Stimulated activated CD4-positive, alpha-beta T cell treated with anti-CD3 and anti-CD28 coated beads, TNF-alpha, amount 100 ng/mL, for 1 hour (primary cell): ENCODE results near the gene ZNF778.
"Not testable (repeated sequence)": the region's sequence is repeated elsewhere in the genome, so short reads cannot be mapped to it uniquely, and the experiment has no call there.

Experiments
- DNase-seq, 3 donors: peaks; one replicate each; pipeline ENCODE4 v3.0.0-alpha.2; 2020; ENCODE audit warnings: low read depth in 3 of 3, low spot score in 1 of 3

Gene ZNF778

GRCh38 chr16:89248196-89248982 is 30.9 kb downstream of the ZNF778 start:
- DNase-seq, result no peak

DNA sequence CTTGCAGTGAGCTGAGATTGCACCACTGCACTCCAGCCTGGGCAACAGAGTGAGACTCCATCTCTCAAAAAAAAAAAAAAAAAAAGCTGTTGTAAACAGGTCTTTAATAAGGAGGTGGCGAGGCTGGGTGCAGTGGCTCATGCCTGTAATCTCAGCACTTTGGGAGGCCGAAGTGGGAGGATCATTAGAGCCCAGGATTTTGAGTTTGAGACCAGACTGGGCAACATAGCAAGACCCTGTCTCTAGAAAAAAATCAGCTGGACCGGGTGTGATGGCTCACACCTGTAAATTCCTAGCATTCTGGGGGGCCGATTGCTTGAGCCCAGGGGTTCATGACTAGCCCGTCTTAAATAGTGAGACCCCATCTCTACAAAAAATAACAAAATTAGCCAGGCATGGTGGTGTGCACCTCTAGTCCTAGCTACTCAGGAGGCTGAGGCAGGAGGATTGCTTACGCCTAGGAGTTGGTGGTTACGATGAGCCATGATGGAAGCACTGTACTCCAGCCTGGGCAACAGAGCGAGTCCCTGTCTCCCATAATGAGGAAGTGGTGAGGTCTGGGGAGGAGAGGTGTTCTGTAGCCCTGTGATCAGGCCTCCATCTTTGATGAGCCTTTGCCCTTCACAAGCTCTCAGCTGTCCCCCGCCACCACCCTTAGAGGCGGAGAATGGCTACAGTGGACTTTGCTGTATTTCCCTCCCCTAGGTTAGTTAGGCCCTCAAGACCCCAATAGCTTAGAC is 36.2 kb downstream of the ZNF778 start:
- DNase-seq, result no peak

DNA sequence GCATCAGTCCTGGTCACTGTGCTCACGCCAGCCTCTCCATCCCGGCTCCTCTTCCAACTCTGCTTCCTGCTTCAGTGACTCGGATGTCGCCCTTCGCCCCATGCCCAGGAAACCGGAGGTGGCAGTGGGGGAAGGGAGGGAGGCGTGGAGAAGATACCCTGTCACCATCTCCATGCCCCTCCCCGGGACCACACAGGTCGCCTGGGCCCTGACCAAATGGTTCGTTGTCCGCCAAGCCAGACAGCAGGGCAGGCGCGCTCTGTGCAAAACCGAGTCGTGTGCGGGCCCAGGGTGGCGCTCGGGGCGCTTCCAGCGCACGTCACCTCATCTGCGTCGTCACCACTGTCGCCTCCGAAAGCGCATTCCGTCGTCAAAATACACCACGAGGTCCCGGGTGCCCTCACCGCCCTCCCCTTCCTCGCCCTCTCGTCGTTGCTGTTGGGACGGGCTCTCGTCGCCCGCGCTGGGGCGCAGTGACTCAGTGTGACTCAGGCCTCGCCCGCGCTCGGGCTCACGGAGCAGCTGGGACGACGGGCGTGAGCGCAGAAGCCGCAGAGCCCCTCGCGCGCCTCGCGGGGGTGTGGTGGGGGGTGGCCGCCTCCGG is 39.2 kb downstream of the ZNF778 start:
- peak; percentile 18 to 72 (median 59) for DNase-seq

DNA sequence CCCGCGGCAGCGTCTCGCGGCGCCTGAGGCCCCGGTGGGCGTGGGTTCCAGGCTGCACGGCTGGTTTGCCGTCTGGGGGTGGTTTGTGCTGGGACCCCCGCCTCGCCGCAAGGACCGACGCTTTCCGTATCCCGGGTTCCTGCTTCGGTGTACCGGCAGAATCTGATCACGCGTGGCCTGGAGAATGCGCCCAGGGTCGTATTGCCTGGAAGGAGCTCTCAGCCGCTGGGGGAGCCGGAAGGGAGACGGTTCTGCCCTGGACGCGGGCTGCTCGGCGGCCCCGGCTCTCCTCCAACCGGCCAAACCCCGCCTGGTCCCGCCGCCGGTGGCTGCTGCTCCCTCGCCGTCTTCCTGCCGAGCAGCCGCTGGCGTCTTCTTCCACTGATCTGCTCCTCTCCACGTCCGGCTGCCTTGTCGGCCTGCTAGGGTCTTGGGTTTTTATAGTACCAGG is 39.8 kb downstream of the ZNF778 start:
- no peak for DNase-seq

- no peak for DNase-seq
Measured at GRCh38 chr16:89257757-89258465, 40.4 kb downstream of the ZNF778 start.

GRCh38 chr16:89259901-89260300 is 42.4 kb downstream of the ZNF778 start:
- DNase-seq, result not testable (repeated sequence)

DNA sequence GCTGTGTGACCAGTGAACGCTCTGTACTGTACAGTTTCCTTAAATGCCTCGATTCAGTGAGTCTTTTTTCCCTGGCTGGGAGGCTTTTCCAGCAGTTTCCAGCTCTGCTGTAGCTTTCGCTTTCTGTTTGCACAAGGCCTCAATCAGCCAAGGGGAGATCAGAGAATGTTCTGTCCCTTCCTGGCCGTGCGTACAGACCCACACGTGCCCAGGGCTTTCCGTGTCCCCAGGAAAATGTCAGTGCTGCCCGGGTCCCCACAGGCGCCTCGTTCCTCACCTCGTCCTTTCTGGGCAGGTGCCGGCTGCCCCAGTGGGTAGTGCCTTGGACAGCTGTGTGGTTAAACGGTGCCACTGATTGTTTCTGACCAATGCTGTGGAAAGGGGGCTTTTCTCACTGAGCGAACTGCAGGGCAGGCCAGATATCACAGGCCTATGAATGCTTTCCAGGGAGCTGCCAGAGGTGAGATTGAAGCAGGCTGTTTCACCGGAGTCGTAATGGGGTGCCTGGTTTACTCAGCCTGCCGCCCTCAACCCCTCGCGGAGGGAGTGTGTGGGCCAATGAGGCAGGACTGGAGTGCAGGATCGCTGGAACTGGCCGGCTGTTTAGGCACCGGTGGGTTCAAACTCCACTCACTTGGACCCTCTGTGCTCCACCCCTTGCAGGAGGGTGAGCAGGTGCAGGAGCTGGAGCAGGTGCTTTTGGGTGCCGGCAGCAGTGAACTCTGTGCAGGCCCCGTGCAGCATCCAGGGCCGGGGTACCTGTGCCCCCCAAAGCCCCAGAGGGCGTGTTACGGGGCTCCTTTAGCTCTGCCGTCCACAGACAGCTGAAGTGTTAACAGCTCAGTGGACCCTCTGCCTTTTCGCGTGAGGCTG is 44.4 kb downstream of the ZNF778 start:
- DNase-seq, result no peak

DNA sequence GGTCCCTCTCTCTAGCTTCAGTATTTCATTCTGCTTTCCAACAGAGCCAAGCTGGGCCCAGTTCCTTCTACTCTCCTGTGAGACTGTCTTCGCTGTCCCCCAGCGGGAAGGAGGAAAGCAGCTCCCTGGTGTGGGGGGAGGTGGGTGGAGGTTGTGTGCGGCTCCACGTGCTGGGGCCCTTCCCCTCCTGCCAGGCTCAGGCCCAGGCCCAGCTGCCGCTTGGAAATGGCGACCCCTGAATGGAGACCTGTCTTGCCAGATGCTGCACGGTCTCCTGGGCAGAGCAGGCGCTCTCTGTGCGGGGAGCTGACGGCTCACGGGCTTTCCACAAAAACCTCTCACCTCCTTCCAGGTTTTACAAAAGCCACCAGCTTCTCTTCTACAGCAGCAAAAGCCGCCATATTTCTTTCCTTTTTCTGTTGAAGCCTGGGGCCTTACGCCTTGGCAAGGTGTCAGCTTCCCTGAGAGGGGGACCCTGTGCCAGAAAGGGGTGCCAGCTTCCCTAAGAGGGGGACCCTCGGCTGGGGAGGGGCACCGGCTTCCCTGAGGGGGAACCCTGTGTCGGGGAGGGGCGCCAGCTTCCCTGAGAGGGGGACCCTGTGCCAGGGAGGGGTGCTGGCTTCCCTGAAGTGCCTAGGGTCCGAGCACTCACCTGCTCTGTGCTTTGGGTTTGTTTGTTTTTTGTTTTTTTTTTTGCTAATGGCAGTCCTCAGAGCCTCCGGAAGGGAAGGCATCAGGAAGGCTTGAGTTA is 47.5 kb downstream of the ZNF778 start:
- DNase-seq, result no peak

- no peak for DNase-seq
Measured at GRCh38 chr16:89265647-89266046, 48.1 kb downstream of the ZNF778 start.

DNA sequence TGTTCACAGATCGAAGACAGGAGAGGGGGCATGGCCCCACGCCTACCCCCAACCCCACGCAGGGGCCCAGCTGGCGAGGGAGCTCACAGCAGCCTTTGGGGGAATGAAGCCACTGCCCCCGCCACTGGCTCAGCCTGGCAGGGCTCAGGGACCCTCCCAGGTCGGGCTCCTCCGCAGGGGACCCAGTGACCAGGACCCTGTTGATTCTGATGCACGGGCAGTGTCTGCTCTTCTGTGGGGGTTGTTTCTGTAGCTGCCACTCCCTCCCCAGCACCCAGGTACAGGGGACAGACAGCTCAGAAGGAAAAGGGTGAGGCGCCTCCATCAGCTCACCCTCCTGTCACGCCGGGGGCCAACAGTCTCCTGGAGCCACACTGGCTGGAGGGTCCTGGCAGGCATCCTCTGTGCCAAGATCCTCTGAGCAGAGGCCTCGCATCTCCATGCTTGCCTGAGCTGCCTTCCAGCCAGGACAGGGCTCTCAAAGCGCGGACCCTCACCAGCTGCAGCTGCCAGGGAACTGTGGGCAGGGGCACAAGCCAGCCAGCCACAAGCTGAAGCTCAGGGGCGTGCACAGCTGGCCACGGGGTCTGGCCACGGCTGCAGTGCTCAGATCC is 49.1 kb downstream of the ZNF778 start:
- no peak for DNase-seq

DNA sequence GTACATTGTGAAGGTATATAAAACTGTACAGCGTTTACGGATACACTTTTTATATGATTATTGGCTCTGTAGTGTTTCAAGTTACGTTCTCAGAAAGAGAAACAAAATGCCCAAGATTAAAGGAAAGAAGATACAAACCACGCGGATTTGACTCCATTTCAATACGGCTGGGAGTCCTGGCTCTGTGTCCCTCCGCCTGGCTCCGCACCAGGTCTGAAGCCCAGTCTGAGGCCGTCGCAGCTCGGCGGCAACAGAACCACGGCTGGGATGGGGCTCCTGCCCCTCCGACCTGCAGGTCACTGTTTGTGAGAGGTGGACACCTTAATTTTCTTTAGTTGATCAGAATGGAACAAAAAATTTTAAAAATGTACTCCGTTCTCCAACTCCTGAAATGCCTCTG is 50.2 kb downstream of the ZNF778 start:
- DNase-seq, result not testable (repeated sequence)

DNA sequence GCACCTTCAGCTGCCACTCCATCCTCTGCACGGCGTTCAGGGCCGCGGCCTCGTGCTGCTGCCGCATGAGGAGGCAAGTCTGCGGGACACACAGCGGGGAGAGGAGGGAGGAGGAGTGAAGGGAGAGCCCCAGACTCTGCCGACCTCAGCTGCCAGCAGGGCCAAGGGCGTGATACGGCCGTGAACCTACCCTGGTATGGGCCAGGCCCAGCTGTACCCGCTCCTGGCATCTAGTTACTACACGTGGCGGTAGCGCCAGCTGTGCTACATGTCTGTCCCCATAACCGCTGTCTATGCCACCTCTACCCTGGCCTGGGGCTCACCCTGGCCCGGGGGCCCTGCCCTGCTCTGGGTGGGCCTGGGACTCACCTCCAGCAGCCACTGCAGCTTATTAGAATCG is 51.1 kb downstream of the ZNF778 start:
- DNase-seq, result no peak

- DNase-seq, result no peak
Measured at GRCh38 chr16:89268987-89269735, 51.7 kb downstream of the ZNF778 start.

DNA sequence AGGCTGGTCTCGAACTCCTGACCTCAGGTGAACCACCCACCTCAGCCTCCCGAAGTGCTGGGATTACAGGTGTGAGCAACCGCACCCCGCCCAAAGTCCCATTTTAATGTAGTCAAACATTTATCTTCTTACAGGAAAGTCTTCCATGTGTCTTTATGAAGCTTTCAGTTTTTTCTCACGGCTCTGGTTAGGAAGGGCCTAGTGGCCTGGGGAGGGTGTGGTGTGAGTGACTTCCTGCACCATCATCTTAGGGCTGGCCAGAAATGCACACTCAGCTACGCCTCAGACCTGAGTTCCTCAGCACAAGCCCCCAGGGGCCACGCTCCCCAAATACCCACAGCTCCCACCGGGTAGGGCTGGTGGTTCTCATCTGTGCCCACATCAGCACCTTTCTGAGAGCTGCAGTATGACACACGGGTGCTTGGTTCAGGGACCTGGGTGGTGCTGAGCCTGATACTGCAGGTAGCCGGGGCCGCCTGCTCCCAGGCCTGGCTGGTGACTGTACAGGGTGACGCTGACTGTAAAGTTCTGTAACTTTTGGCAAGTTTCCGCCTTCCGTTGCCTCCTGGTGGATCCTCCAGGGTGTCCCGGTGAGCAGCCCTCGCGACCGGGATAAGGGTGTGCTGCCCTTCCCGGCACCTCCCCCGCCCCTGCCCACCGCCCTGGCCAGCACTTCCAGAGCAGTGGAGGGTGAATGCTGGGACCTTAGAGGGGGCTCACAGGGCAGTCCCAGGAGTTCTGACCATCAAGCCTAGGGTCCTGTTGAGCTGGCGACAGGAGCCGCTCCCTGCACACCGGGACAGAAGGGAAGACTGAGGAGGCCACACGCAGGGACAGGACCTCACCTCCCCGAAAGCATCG is 52.5 kb downstream of the ZNF778 start:
- no peak for DNase-seq

DNA sequence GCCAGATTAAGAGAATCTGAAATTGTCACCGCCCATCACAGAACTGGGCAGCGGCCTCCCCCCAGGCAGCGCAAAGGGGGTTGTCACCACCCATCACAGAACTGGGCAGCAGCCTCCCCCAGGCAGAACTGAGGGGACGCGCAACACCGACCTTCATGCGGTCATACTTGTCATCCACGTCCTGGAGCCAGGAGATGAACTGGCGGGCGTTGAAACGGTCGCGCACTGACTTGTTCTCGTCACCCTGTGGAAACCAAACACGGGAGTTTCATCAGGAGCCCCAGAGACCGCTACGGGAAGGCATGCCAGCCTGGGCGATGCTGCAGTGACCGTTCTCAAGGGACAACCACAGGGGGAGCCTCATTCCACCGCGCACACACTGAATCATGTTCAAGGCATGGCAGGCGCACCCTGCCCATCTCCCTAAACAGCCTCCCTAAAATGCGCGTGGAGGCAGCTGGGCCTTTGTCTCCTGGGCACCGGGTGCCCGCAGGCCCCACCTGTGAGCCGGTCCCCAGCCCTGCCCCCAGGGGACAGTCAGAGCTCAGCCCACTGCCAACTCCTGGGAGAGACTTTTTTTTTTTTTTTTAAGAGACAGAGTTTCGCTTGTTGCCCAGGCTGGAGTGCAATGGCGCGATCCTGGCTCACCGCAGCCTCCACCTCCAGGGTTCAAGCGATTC is 53.3 kb downstream of the ZNF778 start:
- DNase-seq, result no peak

DNA sequence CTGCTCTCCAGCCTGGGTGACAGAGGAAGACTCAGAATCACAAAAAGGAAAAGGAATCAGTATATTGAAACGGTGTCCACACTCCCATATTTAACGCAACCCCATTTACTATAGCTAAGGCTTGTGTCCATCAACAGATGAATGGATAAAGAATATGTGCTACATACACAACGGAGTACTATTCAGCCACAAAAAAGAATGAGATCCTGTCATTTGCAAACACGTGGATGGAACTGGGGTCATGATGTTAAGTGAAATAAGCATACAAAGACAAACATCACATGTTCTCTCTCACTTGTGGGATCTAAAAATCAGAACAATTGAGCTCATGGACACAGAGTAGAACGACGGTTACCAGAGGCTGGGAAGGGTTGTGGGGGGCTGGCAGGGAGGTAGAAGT is 55.1 kb downstream of the ZNF778 start:
- no peak for DNase-seq
